PC-9 (cell line): Measurements from ENCODE around the gene MALAT1. TPM values are rescaled to one million over a fixed set of nuclear protein-coding genes. Genes with fewer than 3 reads are reported as not detected.
"Not testable (repeated sequence)": the region's sequence is repeated elsewhere in the genome, so short reads cannot be mapped to it uniquely, and the experiment has no call there.

Experiments used
- BruUV-seq: library from RNA; stranded (reverse); fragments of 400-500 nt; replicated peaks from 2 replicates; lab custom pipeline; 2021; lab: Mats Ljungman, UMichigan
- CTCF ChIA-PET: fragments of 300-600 bp; sonication (Branson Sonifier 250); formaldehyde crosslinking; loops from one replicate; lab custom pipeline; 2022; ENCODE audit warnings: antibody characterized with exemption; lab: Charles Lee
- POLR2A ChIA-PET: fragments of 300-600 bp; sonication (Branson Sonifier 250); formaldehyde crosslinking; loops from one replicate; lab custom pipeline; 2022; ENCODE audit warnings: antibody characterized with exemption; ENCODE audit not compliant: unreplicated experiment; lab: Charles Lee
- DNase-seq, 2 experiments: peaks; one replicate each; pipeline versions ENCODE4 v3.0.0 to v3.0.0-alpha.2; 2015 to 2022; ENCODE audit warnings: mixed read lengths in 1 of 2
- H2AFZ ChIP-seq: fragments of 200-600 bp; sonication (generic); 2 replicates; pipeline ENCODE4 v1.8.1; 2017; ENCODE audit warnings: antibody characterized with exemption
- H3F3A ChIP-seq: fragments of 200-600 bp; sonication (generic); 2 replicates; pipeline ENCODE4 v1.8.1; 2017; ENCODE audit warnings: antibody characterized with exemption, mild to moderate bottlenecking, low read depth; ENCODE audit not compliant: insufficient read depth
- H3K27ac ChIP-seq: fragments of 200-600 bp; sonication (generic); 2 replicates; pipeline ENCODE4 v1.6.1; 2016; ENCODE audit warnings: mixed run types
- H3K27me3 ChIP-seq: fragments of 200-600 bp; sonication (generic); 2 replicates; pipeline ENCODE4 v1.6.1; 2016; ENCODE audit warnings: low read depth, mixed run types; ENCODE audit not compliant: insufficient read depth
- H3K36me3 ChIP-seq: fragments of 200-600 bp; sonication (generic); 2 replicates; pipeline ENCODE4 v1.6.1; 2016; ENCODE audit warnings: low read depth, mixed run types
- H3K4me1 ChIP-seq: fragments of 200-600 bp; sonication (generic); replicated peaks from 2 replicates; pipeline ENCODE4 v1.6.1; 2016; ENCODE audit warnings: mixed run types; ENCODE audit not compliant: insufficient read depth
- H3K4me2 ChIP-seq: fragments of 200-600 bp; sonication (generic); 2 replicates; pipeline ENCODE4 v1.6.1; 2017; ENCODE audit warnings: mixed run types
- H3K4me3 ChIP-seq: fragments of 200-600 bp; sonication (generic); 2 replicates; pipeline ENCODE4 v1.6.1; 2016; ENCODE audit warnings: mixed run types
- H3K79me2 ChIP-seq: fragments of 200-600 bp; sonication (generic); 2 replicates; pipeline ENCODE4 v1.6.1; 2017; ENCODE audit warnings: low read depth, mixed run types
- H3K9me2 ChIP-seq: fragments of 200-600 bp; sonication (generic); 2 replicates; pipeline ENCODE4 v1.8.1; 2017; ENCODE audit warnings: mild to moderate bottlenecking; ENCODE audit not compliant: insufficient read depth
- H3K9me3 ChIP-seq: fragments of 200-600 bp; sonication (generic); 2 replicates; pipeline ENCODE4 v1.8.1; 2016; ENCODE audit warnings: low read depth; ENCODE audit not compliant: insufficient read depth
- H4K20me1 ChIP-seq: fragments of 200-600 bp; sonication (generic); 2 replicates; pipeline ENCODE4 v1.8.1; 2017; ENCODE audit not compliant: insufficient read depth
- CTCF ChIP-seq: fragments of 200-600 bp; sonication (generic); conservative IDR thresholded peaks from 2 replicates; pipeline ENCODE4 v1.6.1; 2017; ENCODE audit warnings: mixed run types, antibody characterized with exemption, mild to moderate bottlenecking, moderate library complexity
- EZH2 ChIP-seq: fragments of 200-600 bp; sonication (generic); IDR thresholded peaks from 2 replicates; pipeline ENCODE4 v1.8.0; 2017; ENCODE audit warnings: antibody characterized with exemption, low read depth
- intact Hi-C: fragments of 100-400 bp; cut with micrococcal nuclease; formaldehyde crosslinking; loops from one replicate; pipeline ENCODE4 v1.10.0; 2022; ENCODE audit not compliant: unreplicated experiment
- total RNA-seq: library from RNA; stranded (reverse); gene quantifications from 2 replicates; pipeline ENCODE4 v1.2.3, GENCODE V29; 2021

Gene MALAT1
- total RNA-seq, 1 experiment from 2014 or later, result 6,494 TPM

GRCh38 chr11:65505466-65506289 lies 6.8 kb downstream of the MALAT1 start:
- H3K27me3 ChIP-seq, result no peaks in the 10 kb centered on the region
- TF ChIP-seq CTCF (no peak), EZH2 (no peak)
- H3K79me2 ChIP-seq, result peaks cover 61% of the 10 kb centered on the region
- intact Hi-C loops, result no loop called here
- H2AFZ ChIP-seq, result no peak overlapping the region
- CTCF ChIA-PET, result interaction anchor here (0.6 to 5.0 kb wide), 4 partner anchors 16 to 89 kb away, joined by 3 to 43 read pairs (median 14); partner anchors contain the start of gene FAM89B
- peaks cover 58% of the 10 kb centered on the region for H3K36me3 ChIP-seq
- peaks cover 91% of the 10 kb centered on the region for H3F3A ChIP-seq
- no peak for DNase-seq
- no peaks in the 10 kb centered on the region for H3K9me3 ChIP-seq
- no TSS peak for BruUV-seq
- H4K20me1 ChIP-seq, result peaks cover 66% of the 10 kb centered on the region
- H3K4me3 ChIP-seq, result peak overlapping the region; percentile 99; the same call in 1 of the 2 replicates
- peaks cover 56% of the 10 kb centered on the region for H3K4me1 ChIP-seq
- H3K4me2 ChIP-seq, result peak overlapping the region; percentile 99
- peak overlapping the region; percentile 97 for H3K27ac ChIP-seq
- H3K9me2 ChIP-seq, result no peaks in the 10 kb centered on the region
- POLR2A ChIA-PET, result interaction anchor here (0.5 to 2.7 kb wide), 13 partner anchors 9 to 87 kb away, joined by 3 to 61 read pairs (median 11); partner anchors contain the start of gene SCYL1

- peaks cover 55% of the 10 kb centered on the region for H3K79me2 ChIP-seq
- POLR2A ChIA-PET, result interaction anchor here (0.6 to 2.9 kb wide), 11 partner anchors 7 to 82 kb away, joined by 3 to 61 read pairs (median 11); partner anchors contain the start of gene MALAT1
- H3K27ac ChIP-seq, result peak overlapping the region; percentile 97
- intact Hi-C loops, result no loop called here
- no peaks in the 10 kb centered on the region for H3K27me3 ChIP-seq
- H2AFZ ChIP-seq, result no peak overlapping the region
- no peak for TF ChIP-seq EZH2
- no peak for TF ChIP-seq CTCF
- H4K20me1 ChIP-seq, result peaks cover 59% of the 10 kb centered on the region
- peak overlapping the region; percentile 99 for H3K4me2 ChIP-seq
- peaks cover 56% of the 10 kb centered on the region for H3K4me1 ChIP-seq
- DNase-seq, result no peak
- peaks cover 85% of the 10 kb centered on the region for H3F3A ChIP-seq
- H3K4me3 ChIP-seq, result peak overlapping the region; percentile 7; the same call in 1 of the 2 replicates
- no peaks in the 10 kb centered on the region for H3K9me2 ChIP-seq
- BruUV-seq, result no TSS peak
- CTCF ChIA-PET, result interaction anchor here (0.9 to 5.0 kb wide), 3 partner anchors 16 to 66 kb away, joined by 7 to 43 read pairs (median 22); partner anchors contain the start of gene FAM89B
- peaks cover 52% of the 10 kb centered on the region for H3K36me3 ChIP-seq
- no peaks in the 10 kb centered on the region for H3K9me3 ChIP-seq
Observed at GRCh38 chr11:65506290-65506771, 7.5 kb downstream of the MALAT1 start.

GRCh38 chr11:65506772-65507505 lies 8.1 kb downstream of the MALAT1 start:
- TF ChIP-seq CTCF, result no peak
- no peak for TF ChIP-seq EZH2
- Histone ChIP-seq H3K4me1 (peaks cover 56% of the 10 kb centered on the region), H4K20me1 (peaks cover 53% of the 10 kb centered on the region)

GRCh38 chr11:65512311-65512710 lies 13.5 kb downstream of the MALAT1 start:
- H3K79me2 ChIP-seq, H2AFZ ChIP-seq, H3K36me3 ChIP-seq, H4K20me1 ChIP-seq, H3K4me2 ChIP-seq, BruUV-seq, H3K9me3 ChIP-seq, POLR2A ChIA-PET, H3K4me3 ChIP-seq, H3K27me3 ChIP-seq, CTCF ChIA-PET, H3K27ac ChIP-seq, intact Hi-C loops, DNase-seq, H3K9me2 ChIP-seq: not testable (repeated sequence)
- peaks cover 57% of the 10 kb centered on the region for H3F3A ChIP-seq
- peaks cover 12% of the 10 kb centered on the region for H3K4me1 ChIP-seq

More at GRCh38 chr11:65506772-65507505, 8.1 kb downstream of the MALAT1 start:
- Histone ChIP-seq H3K4me2 (peak overlapping the region; percentile 99), H3K79me2 (peaks cover 49% of the 10 kb centered on the region), H3K4me3 (peak overlapping the region; percentile 23; the same call in 1 of the 2 replicates), H3K36me3 (peaks cover 46% of the 10 kb centered on the region), H3K27ac (peak overlapping the region; percentile 97), H3K9me2 (no peaks in the 10 kb centered on the region), H3F3A (peaks cover 79% of the 10 kb centered on the region), H2AFZ (no peak overlapping the region), H3K27me3 (no peaks in the 10 kb centered on the region), H3K9me3 (no peaks in the 10 kb centered on the region)
- no peak for DNase-seq
- CTCF ChIA-PET, result interaction anchor here (0.6 to 5.0 kb wide), 5 partner anchors 35 to 149 kb away, joined by 3 to 43 read pairs (median 4); partner anchors contain the start of gene FAM89B
- intact Hi-C loops, result loop anchor here (1.0 kb wide), 1 partner anchor 20 kb away; no protein-coding TSS in a partner anchor
- POLR2A ChIA-PET, result interaction anchor here (0.6 to 2.9 kb wide), 21 partner anchors 8 to 395 kb away, joined by 3 to 84 read pairs (median 11); partner anchors contain the start of genes MALAT1, SCYL1, TM7SF2 and ZNRD2
- no TSS peak for BruUV-seq
